Measurements from ENCODE around the gene RRAGB.

- TF ChIP-seq EZH2phosphoT487 (IDR thresholded peaks at IDR 0.05) (no peak), EZH2 (IDR thresholded peaks at IDR 0.05) (no peak)
- TF ChIP-seq, protein P1, sequence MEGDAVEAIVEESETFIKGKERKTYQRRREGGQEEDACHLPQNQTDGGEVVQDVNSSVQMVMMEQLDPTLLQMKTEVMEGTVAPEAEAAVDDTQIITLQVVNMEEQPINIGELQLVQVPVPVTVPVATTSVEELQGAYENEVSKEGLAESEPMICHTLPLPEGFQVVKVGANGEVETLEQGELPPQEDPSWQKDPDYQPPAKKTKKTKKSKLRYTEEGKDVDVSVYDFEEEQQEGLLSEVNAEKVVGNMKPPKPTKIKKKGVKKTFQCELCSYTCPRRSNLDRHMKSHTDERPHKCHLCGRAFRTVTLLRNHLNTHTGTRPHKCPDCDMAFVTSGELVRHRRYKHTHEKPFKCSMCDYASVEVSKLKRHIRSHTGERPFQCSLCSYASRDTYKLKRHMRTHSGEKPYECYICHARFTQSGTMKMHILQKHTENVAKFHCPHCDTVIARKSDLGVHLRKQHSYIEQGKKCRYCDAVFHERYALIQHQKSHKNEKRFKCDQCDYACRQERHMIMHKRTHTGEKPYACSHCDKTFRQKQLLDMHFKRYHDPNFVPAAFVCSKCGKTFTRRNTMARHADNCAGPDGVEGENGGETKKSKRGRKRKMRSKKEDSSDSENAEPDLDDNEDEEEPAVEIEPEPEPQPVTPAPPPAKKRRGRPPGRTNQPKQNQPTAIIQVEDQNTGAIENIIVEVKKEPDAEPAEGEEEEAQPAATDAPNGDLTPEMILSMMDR (IDR thresholded peaks at IDR 0.05): no peak
Measured at GRCh38 chrX:55796496-55796895, 78.9 kb downstream of the RRAGB start.
